Renal cortical epithelial cell (primary cell): ENCODE results near the gene SCAF8. TPM values are rescaled to one million over a fixed set of nuclear protein-coding genes. Genes with fewer than 3 reads are reported as not detected.
A peak's percentile ranks its signal among the peaks of the same experiment; 100 is the strongest.

Experiments used
- DNase-seq: peaks from one replicate; pipeline ENCODE4 v3.0.0-alpha.2; 2011; ENCODE audit warnings: low read depth
- total RNA-seq: library from RNA; depleted of rRNA; stranded (reverse); fragments of >200 nt; gene quantifications from 2 replicates; pipeline ENCODE4 v1.2.3, GENCODE V29; 2014

SCAF8 gene
- total RNA-seq, 1 donor from 2014 or later: 59.2 TPM

GRCh38 chr6:154840363-154840762 is 107.1 kb downstream of the SCAF8 start:
- no peak for DNase-seq

- DNase-seq: no peak
Measured at GRCh38 chr6:154841109-154841508, 107.9 kb downstream of the SCAF8 start.

DNA sequence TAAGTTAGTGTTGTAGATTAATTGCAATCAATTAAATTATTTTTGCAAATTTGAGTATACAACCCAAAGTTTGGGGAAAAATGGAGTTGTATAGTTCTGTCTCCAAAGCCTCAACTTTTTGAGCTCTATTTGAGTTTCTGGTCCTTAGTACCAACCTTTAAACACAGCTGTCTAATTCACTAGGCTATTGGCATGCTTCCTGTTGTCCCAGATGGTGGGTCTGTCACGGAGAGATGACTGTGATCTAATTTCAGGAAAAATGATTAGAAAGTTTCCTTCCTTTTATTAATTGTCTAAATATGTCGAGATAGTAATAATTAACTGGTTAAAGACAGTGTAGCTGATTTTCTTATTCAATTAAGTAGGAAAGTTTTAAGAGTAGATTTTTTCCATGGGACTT is 109.6 kb downstream of the SCAF8 start:
- DNase-seq: no peak

DNA sequence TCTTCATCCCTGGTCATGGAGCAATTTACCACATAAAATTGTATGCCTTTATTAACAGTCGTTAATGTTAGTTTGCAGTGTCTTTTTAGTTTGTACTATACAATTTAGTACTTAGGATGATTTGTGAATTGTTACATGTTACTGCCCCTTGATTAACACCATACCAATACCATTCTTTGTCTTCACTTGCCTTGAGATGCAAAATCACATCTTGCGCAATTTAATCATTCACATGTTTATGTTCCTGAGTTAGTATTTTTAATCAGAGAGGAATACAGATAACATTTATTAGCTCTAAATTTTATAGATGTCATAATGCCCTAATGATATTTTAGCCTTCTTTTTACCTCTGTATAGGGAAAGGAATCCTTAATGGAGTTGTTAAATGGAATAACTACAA is 114.1 kb downstream of the SCAF8 start:
- DNase-seq: no peak

- DNase-seq: no peak
Measured at GRCh38 chr6:154848580-154848979, 115.4 kb downstream of the SCAF8 start.

DNA sequence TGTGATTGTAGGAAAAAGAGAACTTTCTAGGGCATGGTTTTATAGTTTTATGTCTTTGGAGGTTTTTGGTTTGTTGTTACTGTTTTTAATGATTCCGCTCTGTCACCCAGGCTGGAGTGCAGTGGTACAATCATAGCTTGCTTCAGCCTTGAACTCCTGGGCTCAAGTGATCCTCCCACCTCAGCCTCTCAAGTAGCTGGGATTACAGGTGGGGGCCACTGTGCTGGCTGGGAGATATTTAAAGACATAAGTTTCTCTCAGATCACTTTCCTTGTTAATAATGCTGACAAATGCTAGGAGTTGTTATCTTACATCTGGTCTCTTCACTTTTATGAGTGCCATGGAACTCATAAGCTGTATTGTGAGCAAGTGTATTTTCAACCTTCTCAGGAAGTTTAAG is 116.3 kb downstream of the SCAF8 start:
- DNase-seq: no peak

DNA sequence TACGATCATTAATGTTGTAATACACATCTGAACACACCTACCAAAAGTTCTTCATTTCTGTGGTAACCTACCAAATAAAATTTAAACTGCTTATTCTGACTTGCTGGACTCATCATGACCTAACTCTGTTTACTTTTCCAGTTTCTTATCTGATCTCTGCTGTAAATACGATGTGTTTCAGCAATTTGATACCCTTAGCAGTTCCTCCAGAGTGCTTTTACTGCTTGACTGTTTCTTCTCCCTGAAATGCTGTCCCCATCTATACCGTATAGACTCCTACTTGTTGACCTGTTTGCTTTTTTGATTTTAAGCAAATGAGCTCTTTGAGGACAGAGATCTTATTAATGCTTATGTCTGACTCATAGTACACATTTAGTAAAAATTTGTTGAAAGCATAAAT is 119.5 kb downstream of the SCAF8 start:
- DNase-seq: no peak

- no peak for DNase-seq
Measured at GRCh38 chr6:154857529-154857928, 124.3 kb downstream of the SCAF8 start.

- DNase-seq: no peak
Measured at GRCh38 chr6:154861825-154862224, 128.6 kb downstream of the SCAF8 start.

DNA sequence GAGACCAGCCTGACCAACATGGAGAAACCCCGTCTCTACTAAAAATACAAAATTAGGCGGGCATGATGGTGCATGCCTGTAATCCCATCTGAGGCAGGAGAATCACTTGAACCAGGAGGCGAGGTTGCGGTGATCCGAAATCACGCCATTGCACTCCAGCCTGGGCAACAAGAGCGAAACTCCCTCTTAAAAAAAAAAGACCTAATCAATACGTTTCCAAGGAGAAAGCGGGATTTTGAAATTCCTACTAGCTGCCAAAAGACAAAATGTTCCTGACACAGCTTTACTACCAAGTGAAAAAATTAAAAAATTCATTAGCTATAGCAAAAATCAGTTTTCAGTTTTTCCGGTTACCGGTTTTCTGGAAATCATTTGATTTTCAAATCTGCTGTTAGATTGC is 129.3 kb downstream of the SCAF8 start:
- no peak for DNase-seq

DNA sequence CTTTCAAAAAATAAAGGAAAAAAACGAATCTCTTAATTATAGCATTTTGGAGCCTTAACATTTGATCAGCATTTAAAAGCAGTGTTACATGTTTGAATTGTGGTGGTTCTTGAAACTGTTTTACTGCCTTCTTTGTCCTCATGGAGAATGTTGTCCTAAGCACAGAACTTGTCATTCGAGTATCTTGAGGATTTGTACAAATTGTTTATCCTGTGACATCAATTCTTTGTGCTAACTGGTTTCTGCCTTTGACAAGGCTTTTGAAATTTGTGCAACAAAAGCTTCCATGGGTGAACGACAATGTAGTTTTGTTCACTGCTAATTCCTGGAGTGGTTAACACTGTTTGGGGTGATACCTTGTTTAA is 130.8 kb downstream of the SCAF8 start:
- peak; percentile 32 for DNase-seq

DNA sequence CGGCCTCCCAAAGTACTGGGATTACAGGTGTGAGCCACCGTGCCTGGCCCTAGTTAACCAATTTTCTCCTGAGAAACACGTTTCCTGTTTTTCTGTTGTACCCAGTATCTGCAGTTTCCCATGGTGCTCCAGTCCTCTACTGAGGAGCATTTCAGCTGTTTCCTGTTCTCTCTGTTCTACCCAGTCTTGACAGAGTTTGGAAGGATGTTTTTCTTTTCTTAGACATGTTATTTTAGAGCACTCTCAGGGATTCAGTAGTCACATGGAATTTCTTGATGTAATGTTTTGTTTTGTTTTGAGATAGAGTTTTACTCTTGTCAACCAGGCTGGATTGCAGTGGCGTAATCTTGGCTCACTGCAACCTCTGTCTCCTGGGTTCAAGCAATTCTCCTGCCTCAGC is 132.1 kb downstream of the SCAF8 start:
- DNase-seq: peak; percentile 24

DNA sequence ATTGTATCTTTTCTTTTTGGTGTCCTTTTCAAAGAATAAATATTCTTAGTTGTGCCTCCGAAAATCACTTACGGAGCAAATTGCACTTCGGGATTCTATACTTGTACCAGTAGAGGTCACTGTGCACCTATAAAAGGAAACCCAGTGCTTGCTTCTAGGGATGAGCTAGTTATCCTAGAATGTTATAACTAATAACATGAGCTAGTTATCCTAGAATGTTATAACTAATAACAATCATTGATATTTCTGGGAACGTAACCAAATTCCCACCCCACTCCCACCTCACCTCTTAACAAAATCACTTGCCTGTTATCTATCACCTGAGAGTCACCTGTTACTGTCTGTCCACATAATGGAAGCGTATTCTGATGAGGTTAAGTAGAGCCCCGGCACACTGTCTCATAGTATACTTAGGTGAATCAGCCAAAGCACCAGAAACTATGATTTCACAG is 135.0 kb downstream of the SCAF8 start:
- DNase-seq: peak; percentile 54

- DNase-seq: no peak
Measured at GRCh38 chr6:154872542-154873114, 139.4 kb downstream of the SCAF8 start.

DNA sequence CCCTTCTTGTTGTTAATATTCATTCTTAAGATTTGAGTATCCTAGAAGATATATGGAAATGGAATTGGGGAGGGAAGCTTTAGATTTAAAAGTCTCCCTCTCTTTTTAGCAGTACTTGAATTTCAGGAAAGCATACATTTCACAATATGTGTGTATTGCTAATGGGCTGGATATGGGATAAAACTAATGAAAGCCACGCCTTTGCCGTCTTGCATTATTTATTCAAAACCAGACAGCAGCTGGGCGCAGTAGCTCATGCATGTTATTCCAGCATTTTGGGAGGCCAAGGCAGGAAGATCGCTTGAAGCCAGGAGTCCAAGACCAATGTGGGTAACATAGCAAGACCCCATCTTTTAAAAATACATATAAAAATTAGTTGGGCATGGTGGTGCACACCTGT is 140.3 kb downstream of the SCAF8 start:
- DNase-seq: no peak

GRCh38 chr6:154874773-154875592 is 141.8 kb downstream of the SCAF8 start:
- DNase-seq: peak; percentile 44

DNA sequence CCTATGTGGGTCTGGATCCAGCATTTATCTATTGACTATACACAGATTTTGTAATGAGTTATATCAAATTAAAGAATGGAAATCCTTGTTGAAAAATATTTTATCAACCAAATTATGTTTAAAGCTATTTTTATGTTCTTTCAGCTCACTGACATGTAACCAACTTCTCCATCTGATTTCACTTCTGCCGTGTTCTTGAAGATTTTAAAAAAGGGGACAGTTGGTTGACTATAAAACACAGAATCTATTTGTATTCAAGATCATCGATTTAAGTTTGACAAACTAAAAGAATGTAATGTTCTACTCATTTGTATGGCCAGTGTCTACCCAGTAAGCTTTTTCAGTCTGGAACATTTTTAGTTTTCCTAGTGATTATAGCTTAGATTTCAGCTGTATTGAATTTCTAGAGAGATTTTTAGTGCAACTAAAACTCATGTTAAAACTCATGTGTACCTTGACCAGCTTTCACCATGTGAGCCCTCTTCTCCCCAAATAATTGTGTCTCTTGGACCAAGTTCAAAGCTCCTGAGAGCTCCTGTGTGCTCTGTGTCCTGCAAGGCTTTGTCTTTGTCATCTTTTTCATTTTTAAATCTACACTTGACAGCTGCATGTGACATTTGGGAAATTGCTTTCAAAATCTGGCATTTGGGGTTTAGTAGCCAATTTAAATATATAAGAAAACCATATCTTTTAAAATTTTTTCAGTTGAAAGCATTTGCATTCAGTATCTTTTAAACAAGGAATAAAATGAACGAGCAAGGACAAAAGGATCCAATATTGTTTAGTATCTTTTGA is 143.5 kb downstream of the SCAF8 start:
- no peak for DNase-seq

DNA sequence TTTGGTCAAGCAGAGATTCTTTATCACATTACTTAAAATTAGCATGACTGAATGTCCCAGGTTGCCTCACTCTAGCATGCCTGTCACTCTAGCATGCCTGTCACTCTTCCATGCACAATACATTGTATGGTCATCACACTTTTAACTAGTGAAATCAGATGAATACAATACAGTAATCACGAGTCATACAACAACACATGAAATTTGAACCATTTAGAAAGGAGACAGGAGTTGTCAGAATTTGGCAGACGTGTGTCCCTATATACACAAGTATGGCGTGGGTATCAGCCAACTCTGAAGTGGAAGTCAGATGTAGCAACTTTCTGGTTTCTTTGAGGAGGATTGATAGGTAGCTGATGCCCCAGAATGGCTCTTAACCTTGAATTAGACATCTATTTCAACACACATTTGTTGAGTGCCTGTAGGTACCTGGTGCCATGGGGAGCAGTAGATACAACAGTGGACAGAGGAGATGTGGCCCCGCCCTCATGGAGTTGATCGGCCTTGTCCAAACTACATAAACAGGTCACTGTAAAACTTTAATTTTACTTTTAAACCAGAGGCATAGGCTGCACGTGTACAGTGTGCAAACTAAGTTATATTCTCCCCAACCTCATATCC is 145.8 kb downstream of the SCAF8 start:
- DNase-seq: no peak

DNA sequence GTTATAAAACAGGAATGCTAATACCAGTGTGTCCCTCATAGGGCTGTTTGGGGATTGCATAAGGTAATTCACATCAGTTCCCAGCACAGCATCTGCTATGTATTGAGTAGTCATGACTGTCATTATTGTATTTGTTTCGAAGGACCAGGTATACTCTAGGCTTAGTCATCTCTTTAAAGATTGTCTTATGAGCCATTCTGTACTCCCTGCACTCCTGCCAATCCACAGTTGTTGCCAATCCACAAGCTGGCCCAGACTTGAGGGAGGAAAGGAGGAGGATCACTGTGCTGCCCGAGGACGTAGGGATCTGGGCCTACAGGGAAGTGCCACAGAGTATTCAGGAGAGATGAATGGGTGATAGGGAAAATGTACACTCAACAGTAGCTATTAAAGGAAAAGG is 148.9 kb downstream of the SCAF8 start:
- DNase-seq: peak; percentile 40
